Measurements from ENCODE around the gene PAQR6.
"Not testable (repeated sequence)": the region's sequence is repeated elsewhere in the genome, so short reads cannot be mapped to it uniquely, and the experiment has no call there.

Gene PAQR6

DNA sequence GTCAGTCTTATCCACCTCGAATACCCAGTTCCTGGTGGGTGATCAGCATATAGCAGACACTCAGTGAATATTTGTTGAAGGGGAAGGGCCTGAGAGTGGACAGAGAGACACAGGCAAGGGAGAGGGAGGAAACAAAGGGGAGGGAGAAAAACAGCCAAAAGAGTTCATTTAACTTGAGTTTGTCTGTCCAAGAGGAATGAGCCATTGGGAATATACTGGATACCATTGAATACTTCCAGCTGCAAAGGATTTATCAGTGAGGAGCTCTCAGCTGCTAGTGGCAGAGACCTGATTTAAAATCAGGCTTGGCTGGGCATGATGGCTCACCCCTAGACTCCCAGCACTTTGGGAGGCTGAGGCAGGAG, 17.4 kb downstream of the PAQR6 start:
- no peak for DNase-seq (ENCODE audit: low spot score)

DNA sequence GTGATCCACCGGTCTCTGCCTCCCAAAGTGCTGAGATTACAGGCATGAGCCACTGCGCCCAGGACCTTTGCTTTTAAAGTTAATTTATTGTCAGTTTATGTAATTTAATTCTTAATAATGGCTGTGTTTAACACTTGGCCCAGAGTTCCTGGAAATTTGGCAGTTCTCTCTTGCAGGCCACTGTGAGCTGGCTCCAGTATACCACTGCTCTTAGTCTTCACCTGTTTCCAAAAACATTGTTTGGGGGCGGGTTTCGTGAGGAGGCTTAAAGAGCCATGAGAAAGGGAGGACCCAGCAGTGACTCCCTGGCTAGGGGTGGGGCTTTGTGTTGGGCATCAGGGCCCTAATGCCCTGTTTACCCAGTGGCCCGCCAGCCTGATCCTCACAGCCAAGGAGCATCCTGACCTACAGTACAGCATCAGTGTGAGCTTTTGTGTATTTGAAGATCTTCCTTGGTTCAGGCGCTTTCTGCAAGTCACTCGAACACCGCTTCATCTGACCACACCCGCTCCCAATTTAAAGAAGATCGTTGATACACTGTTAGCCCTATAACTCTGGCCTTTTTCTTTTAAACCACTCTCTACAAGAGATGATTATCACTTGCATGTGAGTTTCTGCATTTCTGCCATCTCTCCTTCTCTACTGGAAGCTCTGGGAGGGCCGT, 17.9 kb downstream of the PAQR6 start:
- DNase-seq (ENCODE audit: low spot score) = no peak

GRCh38 chr1:156228501-156228900, 19.4 kb downstream of the PAQR6 start:
- no peak for DNase-seq (ENCODE audit: low spot score)

DNA sequence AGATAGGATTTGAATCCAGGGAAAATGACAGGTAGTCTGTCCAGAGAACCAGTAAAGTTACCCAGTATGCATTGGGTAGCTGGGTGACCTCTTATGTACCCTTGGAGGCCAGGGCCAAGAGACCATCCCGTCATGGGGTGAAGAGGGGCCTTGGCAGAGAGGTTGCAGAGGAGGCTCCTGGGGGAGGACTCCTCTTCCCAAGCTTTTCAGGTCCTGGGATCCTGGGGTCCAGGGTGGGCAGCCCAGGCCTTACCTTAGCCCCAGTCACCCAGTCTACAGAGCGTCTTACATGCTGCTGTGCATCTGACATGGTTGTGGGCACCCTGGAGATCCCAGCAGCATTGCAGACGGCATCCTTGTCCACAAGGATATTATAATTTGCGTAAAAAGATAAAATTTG, 21.1 kb downstream of the PAQR6 start:
- DNase-seq (ENCODE audit: low spot score) = no peak

GRCh38 chr1:156226116-156226538, 21.7 kb downstream of the PAQR6 start:
- DNase-seq (ENCODE audit: low spot score) = no peak

DNA sequence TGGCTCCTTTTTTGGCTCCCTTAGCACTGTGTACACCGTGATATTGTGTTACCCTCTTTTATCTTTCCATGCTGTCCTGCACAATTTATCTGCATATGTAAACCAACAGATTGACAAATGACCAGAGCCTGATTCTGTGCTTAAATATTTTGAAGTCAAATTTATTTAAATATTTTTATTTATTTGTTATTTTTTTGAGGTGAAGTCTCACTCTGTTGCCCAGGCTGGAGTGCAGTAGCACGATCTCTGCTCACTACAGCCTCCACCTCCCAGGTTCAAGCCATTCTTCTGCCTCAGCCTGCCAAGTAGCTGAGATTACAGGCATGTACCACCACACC, 22.2 kb downstream of the PAQR6 start:
- DNase-seq (ENCODE audit: low spot score) = no peak

- DNase-seq (ENCODE audit: low spot score) = no peak
Observed at GRCh38 chr1:156221986-156222692, 25.7 kb downstream of the PAQR6 start.

DNA sequence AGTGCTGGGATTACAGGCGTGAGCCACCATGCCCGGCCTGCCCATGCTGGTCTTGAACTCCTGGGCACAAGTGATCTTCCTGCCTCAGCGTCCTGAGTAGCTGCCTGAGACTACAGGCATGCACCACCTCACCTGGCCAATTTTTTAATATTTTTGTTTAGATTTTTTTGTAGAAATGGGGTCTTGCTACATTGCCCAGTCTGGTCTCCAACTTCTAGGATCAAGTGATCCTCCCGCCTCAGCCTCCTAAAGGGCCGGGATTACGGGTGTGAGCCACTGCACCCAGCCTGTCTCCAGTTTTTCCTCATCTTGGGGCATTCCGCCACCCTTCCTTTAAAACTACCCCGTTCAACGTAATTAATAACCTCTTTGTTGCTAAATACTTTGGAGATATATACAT, 27.6 kb downstream of the PAQR6 start:
- no peak for DNase-seq (ENCODE audit: low spot score)

DNA sequence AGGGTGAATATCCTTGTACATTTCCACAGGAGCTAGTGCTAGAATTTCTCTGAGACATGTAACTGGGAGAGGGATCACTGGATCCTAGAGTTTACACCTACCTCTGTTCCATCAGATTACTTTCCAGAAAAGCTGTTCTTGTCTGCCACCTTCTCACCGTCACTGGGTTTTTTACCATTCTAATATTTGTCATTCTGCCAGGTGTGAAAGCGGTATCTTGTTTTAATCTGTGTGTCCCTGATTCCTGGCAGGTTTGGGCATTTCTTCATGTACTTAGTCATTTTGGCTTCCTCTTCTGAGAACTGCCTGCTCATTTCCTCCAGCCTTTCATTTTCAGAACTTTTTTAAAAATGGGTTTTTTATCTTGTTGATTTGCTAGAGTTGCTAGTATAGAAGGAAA, 30.0 kb downstream of the PAQR6 start:
- no peak for DNase-seq (ENCODE audit: low spot score)

- DNase-seq (ENCODE audit: low spot score) = not testable (repeated sequence)
Observed at GRCh38 chr1:156216361-156217086, 31.3 kb downstream of the PAQR6 start.

DNA sequence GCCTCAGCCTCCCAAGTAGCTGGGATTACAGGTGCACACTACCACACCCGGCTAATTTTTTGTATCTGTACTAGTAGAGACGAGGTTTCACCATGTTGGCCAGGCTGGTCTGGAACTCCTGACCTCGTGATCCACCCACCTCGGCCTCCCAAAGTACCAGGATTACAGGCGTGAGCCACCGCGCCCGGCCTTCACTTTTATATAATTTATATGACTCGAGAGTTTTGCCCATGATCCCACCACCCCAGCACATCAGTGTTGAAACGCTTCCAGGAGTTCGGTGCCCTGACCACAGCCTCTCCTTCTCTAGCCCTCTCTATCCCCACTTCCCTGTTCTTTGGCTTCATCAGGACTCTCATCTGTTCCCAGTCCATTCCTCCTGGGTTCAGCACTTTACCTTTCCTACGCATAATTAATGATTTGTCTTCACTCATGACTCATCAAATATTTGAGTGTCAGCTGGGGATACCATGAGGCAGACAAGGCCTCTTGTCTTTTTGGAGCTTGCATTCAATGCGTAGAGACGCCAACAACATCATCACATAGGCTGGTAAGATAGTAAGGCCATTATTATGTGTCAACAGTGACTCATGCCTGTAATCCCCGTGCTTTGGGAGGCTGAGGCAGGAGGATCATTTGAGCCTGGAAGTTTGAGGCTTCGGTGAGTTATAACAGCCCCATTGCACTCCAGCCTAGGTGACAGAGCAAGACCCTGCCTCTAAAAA, 33.7 kb downstream of the PAQR6 start:
- no peak for DNase-seq (ENCODE audit: low spot score)

- DNase-seq (ENCODE audit: low spot score) = no peak
Observed at GRCh38 chr1:156213644-156213966, 34.3 kb downstream of the PAQR6 start.

GRCh38 chr1:156212833-156213643, 34.8 kb downstream of the PAQR6 start, which contains the start of gene PMF1:
Gene PMF1 (plus strand): TSS chr1:156213007. CDS start chr1:156213016, 9 bp downstream.
- DNase-seq (ENCODE audit: low spot score) = peak; percentile 97

DNA sequence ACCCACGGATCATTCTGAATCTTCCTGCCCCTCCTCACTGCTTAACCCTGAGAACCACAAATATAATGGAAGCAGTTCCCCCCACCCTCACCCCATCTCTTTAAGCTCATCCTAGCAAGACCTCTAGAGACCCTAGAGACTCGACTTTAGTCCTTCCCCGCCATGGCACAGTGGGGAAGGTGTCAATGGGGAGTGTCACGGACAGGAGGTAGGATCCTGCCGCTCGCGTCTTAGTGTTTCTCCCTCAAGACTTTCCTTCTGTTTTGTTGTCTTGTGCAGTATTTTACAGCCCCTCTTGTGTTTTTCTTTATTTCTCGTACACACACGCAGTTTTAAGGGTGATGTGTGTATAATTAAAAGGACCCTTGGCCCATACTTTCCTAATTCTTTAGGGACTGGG, 35.7 kb downstream of the PAQR6 start:
- no peak for DNase-seq (ENCODE audit: low spot score)

DNA sequence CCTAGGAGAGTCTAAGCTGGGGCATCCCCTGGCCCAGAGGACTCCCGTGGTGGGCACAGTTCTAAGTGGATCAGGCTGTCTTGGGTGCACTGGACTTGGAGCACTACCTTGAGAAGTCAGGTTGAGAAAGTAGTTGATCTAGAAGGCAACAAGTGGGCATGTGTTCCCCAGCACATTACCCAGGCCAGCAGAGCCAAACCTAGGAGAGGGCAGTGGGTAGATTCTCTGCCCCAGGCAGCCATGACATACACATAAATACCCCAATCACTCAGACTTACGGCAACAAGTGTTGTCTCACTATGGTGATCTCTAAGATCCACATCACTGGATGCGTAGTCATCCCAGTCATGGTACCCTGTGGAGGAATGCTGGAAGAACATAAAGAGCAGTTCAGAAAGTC, 36.6 kb downstream of the PAQR6 start:
- no peak for DNase-seq (ENCODE audit: low spot score)

GRCh38 chr1:156204686-156205085, 43.2 kb downstream of the PAQR6 start:
- DNase-seq (ENCODE audit: low spot score) = no peak

DNA sequence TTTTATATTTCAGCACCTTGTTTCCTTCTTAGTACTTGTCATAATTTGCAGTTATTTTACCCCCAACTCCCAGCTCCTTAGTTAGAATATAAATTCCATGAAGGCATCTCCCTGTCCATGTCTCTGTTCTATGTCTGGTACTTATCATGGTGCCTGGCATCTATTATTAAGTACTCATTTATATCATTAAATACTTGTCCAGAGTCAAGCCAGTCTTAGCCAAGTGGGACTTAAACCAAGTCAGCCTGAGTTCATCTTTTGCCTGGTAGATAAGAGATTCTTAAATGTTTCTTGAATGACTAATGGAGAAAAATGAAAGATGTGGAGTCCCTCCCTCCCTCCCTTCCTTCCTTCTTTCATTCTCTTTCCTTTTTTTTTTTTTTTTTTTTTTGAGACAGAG, 44.5 kb downstream of the PAQR6 start:
- no peak for DNase-seq (ENCODE audit: low spot score)

DNA sequence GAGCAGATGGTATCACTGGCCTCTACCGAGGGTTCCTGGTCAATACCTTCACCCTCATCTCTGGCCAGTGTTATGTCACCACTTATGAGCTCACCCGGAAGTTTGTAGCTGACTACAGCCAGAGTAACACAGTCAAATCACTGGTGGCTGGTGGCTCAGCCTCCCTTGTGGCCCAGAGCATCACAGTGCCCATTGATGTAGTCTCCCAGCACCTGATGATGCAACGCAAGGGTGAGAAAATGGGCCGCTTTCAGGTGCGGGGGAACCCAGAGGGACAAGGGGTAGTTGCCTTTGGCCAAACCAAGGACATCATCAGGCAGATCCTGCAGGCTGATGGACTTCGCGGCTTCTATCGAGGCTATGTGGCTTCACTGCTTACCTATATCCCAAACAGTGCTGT, 47.8 kb downstream of the PAQR6 start:
- DNase-seq (ENCODE audit: low spot score) = no peak

DNA sequence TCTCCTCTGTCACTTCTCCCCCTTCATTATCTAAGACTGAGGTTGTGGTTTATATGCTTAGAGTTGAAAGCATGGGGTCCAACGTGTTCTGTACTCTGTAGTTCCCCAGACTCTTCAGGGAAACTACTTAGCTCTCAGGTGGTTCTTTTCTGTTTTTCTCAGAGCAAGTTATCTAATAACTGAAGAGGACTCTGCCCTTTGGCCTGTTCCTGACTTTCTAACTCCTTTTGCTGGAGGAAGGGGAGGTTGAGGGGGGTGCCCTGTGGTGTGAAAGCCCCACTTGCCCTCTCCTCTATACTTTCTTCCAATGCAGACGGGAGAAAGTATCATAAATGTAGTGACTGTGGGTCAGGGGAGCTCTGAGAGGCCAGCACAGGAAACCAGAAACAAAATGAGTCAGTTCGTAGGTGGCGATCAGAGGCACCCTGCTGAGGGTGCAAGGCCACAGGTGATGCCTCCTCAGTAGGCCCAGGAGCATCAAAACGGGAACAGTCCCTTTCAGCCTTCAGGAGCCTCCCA, 49.0 kb downstream of the PAQR6 start:
- no peak for DNase-seq (ENCODE audit: low spot score)

GRCh38 chr1:156196445-156196844, 51.4 kb downstream of the PAQR6 start:
- no peak for DNase-seq (ENCODE audit: low spot score)

GRCh38 chr1:156195853-156196252, 52.0 kb downstream of the PAQR6 start:
- DNase-seq (ENCODE audit: low spot score) = no peak

DNA sequence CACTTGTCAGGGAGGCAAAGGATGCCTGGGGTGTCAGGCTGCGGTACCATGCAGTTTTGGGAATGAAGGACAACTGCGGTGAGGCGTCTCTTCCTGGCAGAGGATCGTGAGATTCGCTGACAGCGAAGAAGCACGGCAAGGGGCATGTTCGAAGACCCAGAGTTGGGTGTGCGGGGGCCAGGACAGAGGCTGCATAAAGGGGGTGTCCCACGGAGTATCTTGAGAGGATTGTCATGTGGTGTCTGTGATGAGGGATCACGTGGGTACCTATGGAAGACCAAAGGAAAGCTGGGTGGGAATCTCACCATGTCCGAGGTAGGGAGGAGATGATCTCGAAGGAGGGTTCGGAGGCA, 53.6 kb downstream of the PAQR6 start:
- DNase-seq (ENCODE audit: low spot score) = peak; percentile 30

Measured in putamen (tissue), 1 donor.